HepG2 (cell line): ENCODE measurements around the gene CAVIN1. TPM values are rescaled to one million over a fixed set of nuclear protein-coding genes. Genes with fewer than 3 reads are reported as not detected.
A peak's percentile ranks its signal among the peaks of the same experiment; 100 is the strongest.

Source experiments
- ATAC-seq: fragments of 200-7000 bp; cut with Tn5 transposase; 3 replicates; pipeline ENCODE4 v1.9.1; 2020; ENCODE audit warnings: mild to moderate bottlenecking, moderate library complexity
- BruUV-seq: library from RNA; stranded (reverse); fragments of 400-500 nt; replicated peaks from 2 replicates; lab custom pipeline; 2021; lab: Mats Ljungman, UMichigan
- CTCF ChIA-PET: fragments of 300-600 bp; formaldehyde crosslinking; extraction: SDS; loops from one replicate; lab custom pipeline; 2021; ENCODE audit warnings: low total read pairs, inconsistent platforms, low intra/inter-chr PET ratio; lab: Yijun Ruan, JAX
- POLR2A ChIA-PET: fragments of 350-600 bp; sonication (Branson Sonifier 250); formaldehyde crosslinking; loops from one replicate; lab custom pipeline; 2020; ENCODE audit warnings: antibody characterized with exemption, inconsistent platforms; lab: Yijun Ruan, JAX
- DNase-seq: peaks from one replicate; pipeline ENCODE4 v3.0.0-alpha.2; 2015; ENCODE audit warnings: low spot score
- FAIRE-seq: peaks from 3 replicates; lab custom pipeline; 2011; peaks lifted over from hg19 to GRCh38; lab: Jason Lieb, UNC
- H2AFZ ChIP-seq: one replicate; pipeline ENCODE4 v1.6.1; 2011; ENCODE audit warnings: low read length, inconsistent platforms
- H3K27ac ChIP-seq: fragments of 300-600 bp; 3 replicates; pipeline ENCODE4 v1.8.0; 2011; ENCODE audit warnings: mixed run types, mild to moderate bottlenecking, mixed read lengths, low read length, inconsistent platforms; ENCODE audit not compliant: insufficient read depth; ENCODE audit errors: extremely low read length
- H3K27me3 ChIP-seq, 2 experiments: fragments of 200-600 bp in 1 of 2; 2 replicates in 1 of 2; 3 replicates in 1 of 2; pipeline versions ENCODE4 v1.6.0 to v1.8.0; 2011; ENCODE audit warnings: low read length in 2 of 2, mild to moderate bottlenecking in 2 of 2, moderate library complexity in 2 of 2, inconsistent platforms in 1 of 2; ENCODE audit not compliant: insufficient read depth in 2 of 2, control insufficient read depth in 1 of 2
- H3K36me3 ChIP-seq, 2 experiments: fragments of 200-600 bp in 1 of 2; replicated peaks in 1 of 2; 2 replicates in 1 of 2; 3 replicates in 1 of 2; pipeline versions ENCODE4 v1.5.1 to v1.8.0; 2011; ENCODE audit warnings: low read length in 2 of 2, inconsistent platforms in 1 of 2; ENCODE audit not compliant: insufficient read depth in 2 of 2, control insufficient read depth in 1 of 2
- H3K4me1 ChIP-seq: 2 replicates; pipeline ENCODE4 v1.5.1; 2012; ENCODE audit warnings: low read length, inconsistent platforms; ENCODE audit not compliant: insufficient read depth
- H3K4me2 ChIP-seq: 2 replicates; pipeline ENCODE4 v1.6.0; 2011; ENCODE audit warnings: low read depth, low read length, inconsistent platforms
- H3K4me3 ChIP-seq, 3 experiments: fragments of 200-600 bp in 1 of 3; sonication (generic), shearing (Covaris generic) in 1 of 3; replicated peaks in 1 of 3; 2 replicates each; pipeline ENCODE4 v1.5.1; 2011 to 2016; ENCODE audit warnings: low read length in 3 of 3, inconsistent platforms in 2 of 3, low read depth in 2 of 3, mild to moderate bottlenecking in 2 of 3, control low read depth in 1 of 3, mixed read lengths in 1 of 3; ENCODE audit not compliant: insufficient read depth in 1 of 3
- H3K79me2 ChIP-seq: one replicate; pipeline ENCODE4 v1.6.1; 2011; ENCODE audit warnings: low read length, inconsistent platforms; ENCODE audit not compliant: insufficient read depth
- H3K9ac ChIP-seq: 2 replicates; pipeline ENCODE4 v1.6.0; 2011; ENCODE audit warnings: mild to moderate bottlenecking, low read depth, low read length, inconsistent platforms; ENCODE audit not compliant: insufficient read depth
- H3K9me3 ChIP-seq: 2 replicates; pipeline ENCODE4 v1.5.1; 2012; ENCODE audit warnings: mild to moderate bottlenecking, low read length
- H4K20me1 ChIP-seq: 2 replicates; pipeline ENCODE4 v1.6.0; 2011; ENCODE audit warnings: inconsistent platforms, mild to moderate bottlenecking, low read length, moderate library complexity; ENCODE audit not compliant: insufficient read depth
- FOXA1 ChIP-seq, 2 experiments: fragments of 450-650 bp in 1 of 2; sonication (generic) in 1 of 2; formaldehyde crosslinking in 1 of 2; IDR thresholded peaks; 2 replicates each; pipeline versions ENCODE4 v1.4.0 to v1.6.1; 2016 to 2020; ENCODE audit warnings: missing genetic modification reagents in 1 of 2
- GABPA ChIP-seq, 2 experiments: IDR thresholded peaks; 2 replicates each; pipeline ENCODE4 v1.6.1; 2011 to 2016; ENCODE audit warnings: low read depth in 2 of 2, low read length in 1 of 2, missing biosample characterization in 1 of 2, missing genetic modification characterization in 1 of 2
- MIER3 ChIP-seq: IDR thresholded peaks from 2 replicates; pipeline ENCODE4 v1.6.1; 2016; ENCODE audit warnings: missing compliant biosample characterization, borderline replicate concordance
- MTA3 ChIP-seq: sonication (generic); formaldehyde crosslinking; IDR thresholded peaks from 2 replicates; pipeline ENCODE4 v1.4.0; 2020; ENCODE audit warnings: missing genetic modification reagents
- SAP130 ChIP-seq: IDR thresholded peaks from 2 replicates; pipeline ENCODE4 v1.6.1; 2016; ENCODE audit warnings: low read depth
- SOX13 ChIP-seq, 3 experiments: fragments of 450-650 bp in 1 of 3; sonication (generic) in 1 of 3; formaldehyde crosslinking in 1 of 3; IDR thresholded peaks in 2 of 3; conservative IDR thresholded peaks in 1 of 3; 2 replicates each; pipeline versions ENCODE4 v1.5.0 to v1.6.1; 2016 to 2020; ENCODE audit warnings: antibody characterized with exemption in 1 of 3, mild to moderate bottlenecking in 1 of 3, missing compliant biosample characterization in 1 of 3, missing genetic modification reagents in 1 of 3, moderate library complexity in 1 of 3
- SOX5 ChIP-seq: IDR thresholded peaks from 2 replicates; pipeline ENCODE4 v1.6.1; 2016; ENCODE audit warnings: borderline replicate concordance
- TCF7 ChIP-seq: sonication (generic); IDR thresholded peaks from 2 replicates; pipeline ENCODE4 v1.6.1; 2016; ENCODE audit warnings: antibody characterized with exemption, low read depth
- ZNF703 ChIP-seq: sonication (generic); formaldehyde crosslinking; IDR thresholded peaks from 2 replicates; pipeline ENCODE4 v1.5.1; 2020; ENCODE audit warnings: missing genetic modification reagents, mild to moderate bottlenecking, moderate library complexity, borderline replicate concordance
- WGBS: methylation state at CpG from one replicate; pipeline ENCODE4 v1.1.6; 2017; ENCODE audit warnings: low lambda C conversion rate; 5-methylcytosine and 5-hydroxymethylcytosine counted together
- in situ Hi-C: cut with HindIII; loops from 2 replicates; pipeline ENCODE4 v1.10.0; 2017; ENCODE audit warnings: low pct_unique_long_range_greater_than_20kb; ENCODE audit not compliant: extremely low pct_ligation_motif_present
- intact Hi-C: fragments of 100-400 bp; cut with micrococcal nuclease; formaldehyde crosslinking; loops from one replicate; pipeline ENCODE4 v1.10.0; 2022; ENCODE audit not compliant: unreplicated experiment
- polyA plus RNA-seq, 8 experiments: library from polyadenylated mRNA; depleted of rRNA in 3 of 8; stranded (reverse) in 7 of 8; unstranded in 1 of 8; fragments of >200 nt; fragmentation: Illumina TruSeq in 4 of 8; extraction: Trizol in 4 of 8; gene quantifications; 2 replicates each; pipeline versions ENCODE4 v1.2.1 to v1.2.3, GENCODE V29; 2011 to 2016; ENCODE audit warnings: low read depth in 4 of 8, missing spikeins in 1 of 8, mixed read lengths in 1 of 8; ENCODE audit not compliant: insufficient read depth in 1 of 8
- total RNA-seq, 5 experiments: library from RNA; depleted of rRNA; stranded (reverse); fragments of >200 nt; fragmentation: Illumina TruSeq; extraction: Trizol; gene quantifications; 2 replicates each; pipeline ENCODE4 v1.2.3, GENCODE V29; 2016; ENCODE audit warnings: low read depth in 1 of 5
- TF ChIP-seq, protein P1 (sequence below): sonication (generic); formaldehyde crosslinking; IDR thresholded peaks from 2 replicates; pipeline ENCODE4 v1.4.0; 2020; ENCODE audit warnings: missing genetic modification reagents
- TF ChIP-seq, protein P2 (sequence below): sonication (generic); formaldehyde crosslinking; IDR thresholded peaks from 2 replicates; pipeline ENCODE4 v1.4.0; 2020; ENCODE audit warnings: missing genetic modification reagents
- TF ChIP-seq, protein P3 (sequence below): sonication (generic); formaldehyde crosslinking; IDR thresholded peaks from 2 replicates; pipeline ENCODE4; 2020; ENCODE audit warnings: missing genetic modification reagents, mild to moderate bottlenecking, borderline replicate concordance

CAVIN1 gene
- total and polyA plus RNA-seq, 2 of the 13 experiments (the other 11 are each of a cell fraction or from before 2014, with no cell fraction given) = 15.9 to 25.5 TPM

DNA sequence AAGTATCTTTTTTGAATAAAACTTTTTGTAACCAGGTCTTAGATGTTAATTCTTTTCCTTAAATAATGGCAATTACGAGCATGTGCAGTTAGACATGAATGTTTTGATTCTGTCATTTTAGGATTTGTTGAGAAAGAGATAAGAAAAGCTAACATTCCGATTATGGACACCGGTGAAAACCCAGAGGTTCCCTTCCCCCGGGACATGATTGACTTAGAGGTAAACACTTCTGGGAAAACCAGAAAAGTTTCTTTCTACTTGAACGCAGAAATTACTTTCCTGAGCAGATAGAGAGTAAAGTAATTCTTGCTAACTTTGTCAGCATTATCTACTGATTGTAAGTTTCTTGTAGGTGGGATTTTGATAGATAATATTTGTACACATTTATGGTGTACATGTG is 44.8 kb upstream of the CAVIN1 start:
- Histone ChIP-seq H3K27ac (no peak overlapping the region), H2AFZ (no peak overlapping the region), H3K4me2 (no peak overlapping the region), H3K4me3 (no peak overlapping the region), H3K27me3 (no peaks in the 10 kb centered on the region), H3K4me1 (peaks cover 62% of the 10 kb centered on the region), H3K36me3 (peaks cover 18 to 59% of the 10 kb centered on the region in 2 experiments), H3K79me2 (peaks cover 7% of the 10 kb centered on the region), H3K9ac (no peak overlapping the region), H3K9me3 (no peaks in the 10 kb centered on the region), H4K20me1 (no peaks in the 10 kb centered on the region)
- POLR2A ChIA-PET = interaction anchor here (1.4 to 2.2 kb wide), 2 partner anchors 9 to 79 kb away, joined by 3 to 7 read pairs; partner anchors contain the start of genes ATP6V0A1 and STAT3
- DNase-seq (peak; percentile 45), FAIRE-seq (no peak), ATAC-seq (no peak)
- in situ Hi-C loops = no loop called here
- intact Hi-C loops = no loop called here
- BruUV-seq = no TSS peak
- CTCF ChIA-PET = no interaction called here
- WGBS = 16% methylated on average over 5 of the region's 5 CpGs
- TF ChIP-seq, protein P1, sequence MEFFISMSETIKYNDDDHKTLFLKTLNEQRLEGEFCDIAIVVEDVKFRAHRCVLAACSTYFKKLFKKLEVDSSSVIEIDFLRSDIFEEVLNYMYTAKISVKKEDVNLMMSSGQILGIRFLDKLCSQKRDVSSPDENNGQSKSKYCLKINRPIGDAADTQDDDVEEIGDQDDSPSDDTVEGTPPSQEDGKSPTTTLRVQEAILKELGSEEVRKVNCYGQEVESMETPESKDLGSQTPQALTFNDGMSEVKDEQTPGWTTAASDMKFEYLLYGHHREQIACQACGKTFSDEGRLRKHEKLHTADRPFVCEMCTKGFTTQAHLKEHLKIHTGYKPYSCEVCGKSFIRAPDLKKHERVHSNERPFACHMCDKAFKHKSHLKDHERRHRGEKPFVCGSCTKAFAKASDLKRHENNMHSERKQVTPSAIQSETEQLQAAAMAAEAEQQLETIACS (CRISPR knock-in tag) = no peak
- TF ChIP-seq SOX5 (CRISPR knock-in tag) = no peak; the same call in 1 of the 2 replicates
- TF ChIP-seq ZNF703 = no peak
- no peak for TF ChIP-seq MIER3 (CRISPR knock-in tag)
- no peak for TF ChIP-seq TCF7
- no peak for TF ChIP-seq SOX13 (IDR thresholded peaks at IDR 0.05)
- peak in 1 of 2 experiments; percentile 28; a peak in 1 of 4 replicates for TF ChIP-seq SOX13 (CRISPR knock-in tag; conservative IDR thresholded peaks at IDR 0.05 in 1 of 2, IDR thresholded peaks at IDR 0.05 in 1 of 2)
- TF ChIP-seq SAP130 (CRISPR knock-in tag) = 0 out of 2 replicates have a peak, but pooled peaks have one; percentile 25
- TF ChIP-seq MTA3 (CRISPR knock-in tag) = no peak
- TF ChIP-seq, protein P2, sequence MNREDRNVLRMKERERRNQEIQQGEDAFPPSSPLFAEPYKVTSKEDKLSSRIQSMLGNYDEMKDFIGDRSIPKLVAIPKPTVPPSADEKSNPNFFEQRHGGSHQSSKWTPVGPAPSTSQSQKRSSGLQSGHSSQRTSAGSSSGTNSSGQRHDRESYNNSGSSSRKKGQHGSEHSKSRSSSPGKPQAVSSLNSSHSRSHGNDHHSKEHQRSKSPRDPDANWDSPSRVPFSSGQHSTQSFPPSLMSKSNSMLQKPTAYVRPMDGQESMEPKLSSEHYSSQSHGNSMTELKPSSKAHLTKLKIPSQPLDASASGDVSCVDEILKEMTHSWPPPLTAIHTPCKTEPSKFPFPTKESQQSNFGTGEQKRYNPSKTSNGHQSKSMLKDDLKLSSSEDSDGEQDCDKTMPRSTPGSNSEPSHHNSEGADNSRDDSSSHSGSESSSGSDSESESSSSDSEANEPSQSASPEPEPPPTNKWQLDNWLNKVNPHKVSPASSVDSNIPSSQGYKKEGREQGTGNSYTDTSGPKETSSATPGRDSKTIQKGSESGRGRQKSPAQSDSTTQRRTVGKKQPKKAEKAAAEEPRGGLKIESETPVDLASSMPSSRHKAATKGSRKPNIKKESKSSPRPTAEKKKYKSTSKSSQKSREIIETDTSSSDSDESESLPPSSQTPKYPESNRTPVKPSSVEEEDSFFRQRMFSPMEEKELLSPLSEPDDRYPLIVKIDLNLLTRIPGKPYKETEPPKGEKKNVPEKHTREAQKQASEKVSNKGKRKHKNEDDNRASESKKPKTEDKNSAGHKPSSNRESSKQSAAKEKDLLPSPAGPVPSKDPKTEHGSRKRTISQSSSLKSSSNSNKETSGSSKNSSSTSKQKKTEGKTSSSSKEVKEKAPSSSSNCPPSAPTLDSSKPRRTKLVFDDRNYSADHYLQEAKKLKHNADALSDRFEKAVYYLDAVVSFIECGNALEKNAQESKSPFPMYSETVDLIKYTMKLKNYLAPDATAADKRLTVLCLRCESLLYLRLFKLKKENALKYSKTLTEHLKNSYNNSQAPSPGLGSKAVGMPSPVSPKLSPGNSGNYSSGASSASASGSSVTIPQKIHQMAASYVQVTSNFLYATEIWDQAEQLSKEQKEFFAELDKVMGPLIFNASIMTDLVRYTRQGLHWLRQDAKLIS (CRISPR knock-in tag) = no peak
- TF ChIP-seq, protein P3, sequence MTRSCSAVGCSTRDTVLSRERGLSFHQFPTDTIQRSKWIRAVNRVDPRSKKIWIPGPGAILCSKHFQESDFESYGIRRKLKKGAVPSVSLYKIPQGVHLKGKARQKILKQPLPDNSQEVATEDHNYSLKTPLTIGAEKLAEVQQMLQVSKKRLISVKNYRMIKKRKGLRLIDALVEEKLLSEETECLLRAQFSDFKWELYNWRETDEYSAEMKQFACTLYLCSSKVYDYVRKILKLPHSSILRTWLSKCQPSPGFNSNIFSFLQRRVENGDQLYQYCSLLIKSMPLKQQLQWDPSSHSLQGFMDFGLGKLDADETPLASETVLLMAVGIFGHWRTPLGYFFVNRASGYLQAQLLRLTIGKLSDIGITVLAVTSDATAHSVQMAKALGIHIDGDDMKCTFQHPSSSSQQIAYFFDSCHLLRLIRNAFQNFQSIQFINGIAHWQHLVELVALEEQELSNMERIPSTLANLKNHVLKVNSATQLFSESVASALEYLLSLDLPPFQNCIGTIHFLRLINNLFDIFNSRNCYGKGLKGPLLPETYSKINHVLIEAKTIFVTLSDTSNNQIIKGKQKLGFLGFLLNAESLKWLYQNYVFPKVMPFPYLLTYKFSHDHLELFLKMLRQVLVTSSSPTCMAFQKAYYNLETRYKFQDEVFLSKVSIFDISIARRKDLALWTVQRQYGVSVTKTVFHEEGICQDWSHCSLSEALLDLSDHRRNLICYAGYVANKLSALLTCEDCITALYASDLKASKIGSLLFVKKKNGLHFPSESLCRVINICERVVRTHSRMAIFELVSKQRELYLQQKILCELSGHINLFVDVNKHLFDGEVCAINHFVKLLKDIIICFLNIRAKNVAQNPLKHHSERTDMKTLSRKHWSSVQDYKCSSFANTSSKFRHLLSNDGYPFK (CRISPR knock-in tag) = no peak
- no peak for TF ChIP-seq FOXA1 (IDR thresholded peaks at IDR 0.05)
- TF ChIP-seq FOXA1 (CRISPR knock-in tag; IDR thresholded peaks at IDR 0.05) = 0 out of 2 replicates have a peak, but pooled peaks have one; percentile 26
- no peak for TF ChIP-seq GABPA (IDR thresholded peaks at IDR 0.05; ENCODE audit: low read depth, low read length)
- TF ChIP-seq GABPA (CRISPR knock-in tag; IDR thresholded peaks at IDR 0.05; ENCODE audit: low read depth) = no peak
